Loucy (cell line): ENCODE results near the gene WDR64.

Source experiments
- EZH2phosphoT487 ChIP-seq: fragments of 200-600 bp; IDR thresholded peaks from 2 replicates; pipeline ENCODE4 v1.6.1; 2018; ENCODE audit warnings: antibody characterized with exemption, mild to moderate bottlenecking, moderate library complexity, borderline replicate concordance
- TF ChIP-seq, protein P1 (sequence below): fragments of 200-600 bp; sonication (generic); conservative IDR thresholded peaks from 2 replicates; pipeline ENCODE4 v1.5.1; 2014; ENCODE audit warnings: mild to moderate bottlenecking, antibody characterized with exemption, low read length

DNA sequence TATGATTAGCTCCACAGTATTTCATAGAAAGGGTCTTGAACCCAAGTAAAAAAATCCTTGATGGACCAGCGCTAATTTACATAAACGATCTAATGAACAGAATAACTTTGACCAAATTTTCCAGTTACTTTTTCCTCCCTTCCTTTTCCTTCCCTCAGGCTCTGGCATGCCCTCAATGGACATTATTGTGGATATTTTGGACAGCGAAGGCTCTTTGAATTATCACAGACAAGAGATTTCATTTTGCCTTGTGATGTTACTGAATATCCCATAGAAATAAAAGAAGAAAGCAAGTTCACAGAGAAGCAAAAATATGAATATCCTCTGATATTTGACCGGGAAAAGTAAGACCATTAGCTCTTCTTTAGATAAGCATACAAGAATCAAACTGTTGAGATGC lies 135.6 kb downstream of the WDR64 start:
- TF ChIP-seq, protein P1, sequence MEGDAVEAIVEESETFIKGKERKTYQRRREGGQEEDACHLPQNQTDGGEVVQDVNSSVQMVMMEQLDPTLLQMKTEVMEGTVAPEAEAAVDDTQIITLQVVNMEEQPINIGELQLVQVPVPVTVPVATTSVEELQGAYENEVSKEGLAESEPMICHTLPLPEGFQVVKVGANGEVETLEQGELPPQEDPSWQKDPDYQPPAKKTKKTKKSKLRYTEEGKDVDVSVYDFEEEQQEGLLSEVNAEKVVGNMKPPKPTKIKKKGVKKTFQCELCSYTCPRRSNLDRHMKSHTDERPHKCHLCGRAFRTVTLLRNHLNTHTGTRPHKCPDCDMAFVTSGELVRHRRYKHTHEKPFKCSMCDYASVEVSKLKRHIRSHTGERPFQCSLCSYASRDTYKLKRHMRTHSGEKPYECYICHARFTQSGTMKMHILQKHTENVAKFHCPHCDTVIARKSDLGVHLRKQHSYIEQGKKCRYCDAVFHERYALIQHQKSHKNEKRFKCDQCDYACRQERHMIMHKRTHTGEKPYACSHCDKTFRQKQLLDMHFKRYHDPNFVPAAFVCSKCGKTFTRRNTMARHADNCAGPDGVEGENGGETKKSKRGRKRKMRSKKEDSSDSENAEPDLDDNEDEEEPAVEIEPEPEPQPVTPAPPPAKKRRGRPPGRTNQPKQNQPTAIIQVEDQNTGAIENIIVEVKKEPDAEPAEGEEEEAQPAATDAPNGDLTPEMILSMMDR: no peak
- no peak for TF ChIP-seq EZH2phosphoT487
